Medulla oblongata (tissue), 1 donor: Measurements from ENCODE around the gene KIAA0319L.

Source experiments
- DNase-seq: peaks from one replicate; pipeline ENCODE4 v3.0.0-alpha.2; 2015; ENCODE audit errors: extremely low spot score

Gene KIAA0319L

DNA sequence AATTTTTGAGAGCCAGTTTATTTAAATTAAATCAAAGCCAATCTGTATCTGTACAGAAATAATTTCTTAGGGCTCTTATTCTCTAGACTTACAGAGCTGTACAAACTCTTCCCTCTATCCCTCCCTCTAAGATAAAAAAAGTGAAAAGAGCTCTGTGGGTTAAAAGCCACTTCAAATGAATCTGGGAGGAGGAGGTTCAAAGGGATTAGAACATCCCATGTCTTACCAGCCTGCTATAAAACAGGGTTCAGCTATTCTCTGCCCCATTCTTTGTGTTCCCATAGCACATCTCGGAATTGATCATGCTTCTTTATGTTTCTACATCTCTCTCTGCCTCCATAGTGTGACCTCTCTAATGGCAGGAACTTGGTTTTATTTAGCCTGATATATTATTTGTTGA is 19.4 kb downstream of the KIAA0319L start:
- DNase-seq = no peak

DNA sequence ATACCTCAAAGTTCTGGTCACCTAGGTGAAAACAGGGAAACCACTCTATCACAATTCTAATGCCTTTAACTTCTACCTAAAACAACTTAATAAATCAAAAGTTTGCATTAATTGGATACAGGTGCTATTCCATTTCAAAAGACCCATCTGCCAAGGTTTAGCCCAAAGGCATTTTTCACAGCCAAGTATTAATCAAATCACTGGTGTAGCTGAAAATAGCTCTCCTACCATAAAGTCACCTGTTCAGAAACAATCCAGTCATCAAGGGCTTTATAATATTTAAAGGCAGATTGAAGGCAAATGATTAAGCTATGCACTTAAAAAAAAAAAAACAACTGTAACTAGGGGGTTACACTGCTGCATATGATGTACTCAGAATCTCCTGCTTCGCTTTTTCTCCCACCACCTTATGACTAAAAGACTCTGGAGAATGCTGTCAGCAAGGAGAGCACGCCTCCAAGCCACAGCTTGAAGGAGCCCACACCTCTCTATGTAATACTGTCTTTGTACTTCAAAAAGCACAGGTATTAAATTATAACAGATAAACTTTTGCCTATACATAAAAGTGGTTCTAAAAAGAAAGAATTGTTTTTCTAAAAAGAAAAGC is 20.5 kb downstream of the KIAA0319L start:
- DNase-seq = no peak

DNA sequence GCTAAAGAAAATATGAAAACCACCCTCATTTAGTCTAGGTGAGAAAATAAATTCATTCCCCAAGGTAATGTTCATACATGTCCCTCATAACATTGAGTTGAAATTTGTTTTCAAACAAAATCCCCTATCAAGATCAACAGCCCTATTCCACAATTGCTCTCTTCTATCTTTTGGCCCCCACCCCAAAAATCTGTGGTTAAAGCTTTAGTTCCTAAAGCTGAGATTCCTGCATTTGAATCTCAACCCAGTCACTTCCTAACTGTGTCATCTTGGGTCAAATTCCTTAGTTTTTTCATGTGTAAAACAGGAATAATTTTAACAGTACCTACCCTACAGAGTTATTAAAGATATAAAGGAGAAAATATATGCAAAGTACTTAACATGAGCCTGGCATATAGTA is 22.0 kb downstream of the KIAA0319L start:
- no peak for DNase-seq

DNA sequence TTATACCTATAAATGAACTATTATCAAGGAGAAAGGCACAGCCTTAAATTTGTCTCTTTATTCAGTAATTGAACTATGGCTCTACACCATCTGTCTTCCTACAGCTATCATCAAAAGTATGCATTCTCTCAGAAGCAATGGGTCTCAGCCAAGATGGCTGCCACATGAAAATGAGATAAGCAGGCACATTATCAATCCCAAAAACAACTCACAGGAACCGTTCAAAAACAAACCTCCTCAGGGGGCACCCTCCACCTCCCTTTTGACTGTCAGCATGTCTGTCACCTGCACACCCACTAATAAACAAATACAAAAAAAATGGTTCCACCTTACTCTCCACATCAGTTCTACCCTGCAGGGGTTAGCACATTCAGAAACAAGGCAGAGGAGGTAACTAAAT is 23.6 kb downstream of the KIAA0319L start:
- DNase-seq = no peak

DNA sequence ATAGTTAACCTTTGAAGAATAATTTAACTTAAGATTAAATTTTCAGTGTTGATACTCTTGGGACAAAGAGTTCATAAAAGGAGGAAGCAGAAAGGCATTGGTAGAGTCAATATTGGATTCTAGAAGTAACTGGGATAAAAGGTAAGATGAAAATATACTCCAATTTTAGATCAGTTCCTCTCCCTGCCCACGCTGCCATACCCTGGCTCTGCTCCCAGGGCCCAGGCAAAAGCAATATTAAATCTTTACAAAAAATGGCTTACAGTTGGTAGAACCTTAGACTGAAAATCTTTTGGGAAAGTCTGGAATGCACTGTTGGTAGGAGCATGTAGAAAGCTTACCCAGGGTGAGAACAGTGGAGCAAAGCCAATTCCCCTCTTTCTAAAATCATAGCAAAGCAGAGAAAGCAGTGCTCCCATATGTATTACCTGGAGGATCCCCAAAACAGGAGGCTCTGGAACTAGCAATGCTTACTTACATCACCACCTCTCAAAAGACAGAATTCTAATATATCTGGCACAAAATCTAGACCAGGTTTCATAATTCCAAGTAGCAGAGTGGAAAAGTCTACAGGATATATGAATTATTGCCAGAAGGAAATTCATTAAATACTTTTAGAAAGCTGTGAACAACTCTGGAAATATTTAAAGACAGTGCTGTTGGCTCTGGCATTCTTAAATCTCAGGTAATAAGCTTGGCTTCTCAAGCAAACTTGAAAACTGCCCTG is 24.5 kb downstream of the KIAA0319L start:
- no peak for DNase-seq

DNA sequence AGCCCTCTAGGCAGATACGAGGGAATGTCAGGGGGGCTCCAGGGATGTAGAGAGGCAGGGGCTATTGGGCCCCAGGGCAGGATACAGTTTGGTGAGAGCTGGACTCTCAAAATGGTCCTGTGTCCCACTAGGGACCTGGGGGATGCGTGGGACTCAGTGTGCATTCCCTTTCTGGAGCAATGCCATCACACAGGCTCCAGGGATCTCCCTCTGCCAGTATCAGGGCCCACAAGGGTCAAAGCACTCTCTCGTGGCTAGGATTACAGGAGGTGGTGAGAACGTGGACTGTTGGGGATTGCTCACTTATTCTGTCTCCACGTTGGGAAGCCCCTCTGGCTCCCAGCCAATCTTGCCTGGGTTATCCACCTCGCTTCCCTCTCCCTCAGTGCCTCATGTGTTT is 25.8 kb downstream of the KIAA0319L start:
- no peak for DNase-seq

DNA sequence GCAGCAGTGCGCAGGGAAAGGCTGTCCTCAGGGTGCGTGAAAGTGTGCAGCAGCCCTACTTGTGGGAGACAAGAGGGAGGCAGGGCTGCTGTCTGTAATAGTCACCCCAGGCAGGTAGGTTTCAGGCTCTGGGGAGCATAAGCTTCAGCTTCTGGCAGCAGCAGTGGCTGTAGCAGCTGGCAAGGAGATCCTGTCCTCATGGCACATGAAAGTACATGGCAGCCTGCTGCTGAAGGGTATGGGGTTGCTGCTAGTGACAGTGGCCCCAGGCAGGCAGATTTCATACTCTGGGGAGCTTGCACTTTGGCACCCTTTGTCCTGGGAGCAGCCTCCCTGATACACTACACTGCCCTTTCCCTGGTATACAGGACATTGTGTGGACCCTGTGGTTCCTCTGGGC is 26.3 kb downstream of the KIAA0319L start:
- no peak for DNase-seq

DNA sequence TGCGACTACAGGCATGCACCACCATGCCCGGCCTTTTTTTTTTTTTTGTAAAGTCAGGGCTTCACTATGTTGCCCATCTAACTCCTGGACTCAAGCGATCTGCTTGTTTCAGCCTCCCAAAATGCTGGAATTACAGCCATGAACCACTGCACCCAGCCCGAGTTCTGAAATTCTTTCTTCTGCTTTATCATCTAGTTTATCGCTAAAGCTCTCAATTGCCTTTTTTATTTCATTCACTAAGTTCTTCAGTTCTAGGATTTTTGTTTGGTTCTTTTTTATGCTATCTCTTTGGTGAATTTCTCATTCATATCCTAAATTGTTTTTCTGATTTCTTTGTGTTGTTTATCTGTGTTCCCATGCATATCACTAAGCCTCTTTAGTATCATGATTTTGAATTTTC is 27.0 kb downstream of the KIAA0319L start:
- DNase-seq = no peak

DNA sequence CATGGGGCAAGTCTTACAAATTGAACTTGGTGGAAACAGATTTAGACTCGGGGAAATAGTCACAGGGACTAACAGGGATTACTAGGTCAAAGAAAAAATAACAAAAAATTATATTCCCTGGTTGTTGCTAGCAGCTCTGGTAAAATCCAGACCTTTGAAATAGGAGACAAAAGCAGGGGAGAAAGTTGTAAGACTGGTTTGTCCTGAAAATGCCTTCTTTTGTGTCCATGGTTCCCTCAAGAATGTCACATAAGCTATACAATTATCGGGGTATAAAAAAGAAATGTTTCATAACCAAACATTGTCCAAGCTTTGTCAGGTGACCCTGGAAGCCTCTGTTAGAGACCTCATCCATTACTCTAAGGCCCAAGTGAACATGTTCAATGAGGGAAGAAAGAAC is 33.1 kb downstream of the KIAA0319L start:
- DNase-seq = no peak

DNA sequence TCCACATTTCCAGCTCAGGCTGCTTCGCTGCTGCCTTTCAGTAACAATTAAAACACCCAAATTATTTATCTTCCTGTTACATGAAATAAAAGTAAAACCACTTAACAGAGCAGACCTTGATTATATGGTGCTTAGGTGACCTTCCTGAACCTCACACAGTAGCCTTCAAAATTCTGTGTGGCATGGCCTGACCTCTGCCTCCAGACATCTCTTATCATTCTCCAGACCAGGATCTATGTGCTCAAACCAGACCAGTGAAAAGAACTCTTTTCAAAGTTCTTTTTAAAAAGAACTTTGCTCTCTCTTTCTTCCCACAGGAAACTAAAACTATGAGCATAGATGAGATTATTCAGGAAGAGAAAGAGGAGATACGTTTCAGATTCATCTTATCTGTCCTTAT is 37.8 kb downstream of the KIAA0319L start:
- no peak for DNase-seq

DNA sequence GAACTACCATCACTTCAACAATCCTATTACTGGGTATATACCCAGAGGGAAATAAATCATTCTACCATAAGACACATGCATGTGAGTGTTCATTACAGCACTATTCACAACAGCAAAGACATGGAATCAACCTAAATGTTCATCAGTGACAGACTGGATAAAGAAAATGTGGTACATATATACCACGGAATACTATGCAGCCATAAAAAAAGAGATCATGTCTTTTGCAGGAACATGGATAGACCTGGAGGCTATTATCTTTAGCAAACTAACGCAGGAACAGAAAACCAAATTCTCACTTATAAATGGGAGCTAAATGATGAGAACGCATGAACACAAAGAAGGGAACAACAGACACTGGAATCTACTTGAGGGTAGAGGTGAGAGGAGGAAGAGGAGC is 39.0 kb downstream of the KIAA0319L start:
- DNase-seq = no peak

DNA sequence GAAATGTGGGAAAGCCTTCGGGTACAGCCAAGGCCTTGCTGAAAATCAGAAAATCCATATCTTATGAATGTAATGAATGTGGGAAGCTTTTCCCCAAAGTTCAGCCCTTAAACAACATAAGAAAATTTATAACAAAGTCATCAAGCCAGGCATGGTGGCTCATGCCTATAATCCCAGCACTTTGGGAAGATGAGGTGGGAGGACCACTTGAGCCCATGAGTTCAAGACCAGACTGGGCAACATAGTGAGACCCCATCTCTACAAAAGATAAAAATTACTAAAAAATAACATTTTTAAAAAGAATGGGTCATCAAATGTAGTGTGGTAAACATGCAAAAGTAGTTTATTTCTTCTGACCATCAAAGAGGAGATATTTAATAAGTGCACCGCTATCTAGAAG is 45.9 kb downstream of the KIAA0319L start:
- no peak for DNase-seq

DNA sequence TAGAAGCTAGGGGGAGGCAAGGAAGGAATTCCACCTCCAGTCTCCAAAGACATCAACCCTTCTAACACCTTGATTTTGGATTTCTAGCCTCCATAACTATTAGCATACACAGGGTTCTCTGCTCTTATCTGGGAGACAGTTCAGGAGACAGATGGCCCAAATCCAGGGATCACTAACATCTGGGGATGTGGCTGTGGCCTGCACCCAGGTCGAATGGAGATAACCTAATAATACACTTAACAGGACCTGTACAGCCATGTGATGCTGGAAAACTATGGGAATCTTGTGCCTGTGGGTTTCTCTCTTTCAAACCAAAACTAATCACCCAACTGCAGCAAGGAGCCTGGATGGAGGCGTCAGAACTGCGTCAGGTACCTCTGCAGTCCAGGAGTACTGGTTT is 47.6 kb downstream of the KIAA0319L start:
- no peak for DNase-seq

DNA sequence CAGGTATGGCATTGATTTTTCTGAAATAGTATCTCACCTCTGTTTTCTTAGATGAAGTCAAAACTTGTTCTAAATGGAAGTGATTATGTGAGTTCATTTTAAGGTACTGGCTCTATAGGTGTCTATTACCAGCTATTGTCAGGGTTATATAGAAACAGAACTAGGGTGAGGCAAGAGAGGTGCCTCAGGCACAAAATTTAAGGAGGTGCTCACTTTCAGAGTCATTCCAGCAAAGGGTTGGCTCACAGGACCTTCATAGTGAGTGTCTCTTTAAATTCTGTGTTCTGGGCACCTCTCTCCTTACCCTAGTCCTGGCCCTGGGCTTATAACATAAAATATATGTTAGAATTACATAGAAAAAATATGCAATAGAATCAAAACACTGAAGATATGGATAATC is 49.3 kb downstream of the KIAA0319L start:
- no peak for DNase-seq

DNA sequence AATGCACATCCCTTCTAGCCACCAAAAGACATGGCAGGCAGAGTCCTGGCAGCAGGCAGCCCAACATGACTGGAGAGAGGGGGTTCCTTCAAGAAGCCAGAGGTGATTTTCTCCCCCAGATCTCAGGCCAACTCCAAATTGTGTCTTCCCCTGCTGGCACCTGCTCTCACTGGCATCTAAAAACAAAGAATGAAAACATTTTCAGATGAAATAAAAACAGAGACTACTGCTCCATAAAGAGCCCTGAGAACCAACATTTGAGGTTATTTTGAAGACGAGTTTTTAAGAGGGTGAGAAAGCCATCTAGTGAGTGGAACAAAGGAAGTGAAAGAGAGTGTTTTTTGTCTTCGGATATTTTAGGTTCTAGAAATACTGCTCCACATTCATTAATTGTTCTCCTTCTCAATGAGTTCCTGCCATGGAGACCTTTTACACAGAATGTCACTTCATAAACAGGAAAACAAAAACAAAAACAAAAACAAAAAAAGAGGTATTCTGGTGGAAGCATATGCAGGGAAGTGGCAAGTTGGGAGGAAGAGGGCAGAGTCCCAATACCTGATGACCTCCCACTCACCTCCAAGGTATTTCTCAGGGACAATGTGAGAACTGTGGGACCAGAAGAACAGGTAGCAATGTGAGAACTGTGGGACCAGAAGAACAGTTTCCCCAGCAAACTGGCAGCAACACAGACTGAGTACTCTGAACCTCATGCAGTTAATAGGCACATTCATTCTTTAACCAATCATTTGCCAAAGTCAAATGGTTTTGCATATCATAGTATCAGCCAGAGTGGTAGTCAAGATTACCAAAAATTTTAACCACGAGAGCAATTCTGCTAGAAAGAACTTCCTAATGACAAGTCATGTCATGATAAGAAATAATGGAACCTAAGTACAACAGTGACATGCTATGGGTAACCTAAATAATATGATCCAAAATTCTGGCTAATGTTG is 50.0 kb downstream of the KIAA0319L start:
- DNase-seq = no peak

DNA sequence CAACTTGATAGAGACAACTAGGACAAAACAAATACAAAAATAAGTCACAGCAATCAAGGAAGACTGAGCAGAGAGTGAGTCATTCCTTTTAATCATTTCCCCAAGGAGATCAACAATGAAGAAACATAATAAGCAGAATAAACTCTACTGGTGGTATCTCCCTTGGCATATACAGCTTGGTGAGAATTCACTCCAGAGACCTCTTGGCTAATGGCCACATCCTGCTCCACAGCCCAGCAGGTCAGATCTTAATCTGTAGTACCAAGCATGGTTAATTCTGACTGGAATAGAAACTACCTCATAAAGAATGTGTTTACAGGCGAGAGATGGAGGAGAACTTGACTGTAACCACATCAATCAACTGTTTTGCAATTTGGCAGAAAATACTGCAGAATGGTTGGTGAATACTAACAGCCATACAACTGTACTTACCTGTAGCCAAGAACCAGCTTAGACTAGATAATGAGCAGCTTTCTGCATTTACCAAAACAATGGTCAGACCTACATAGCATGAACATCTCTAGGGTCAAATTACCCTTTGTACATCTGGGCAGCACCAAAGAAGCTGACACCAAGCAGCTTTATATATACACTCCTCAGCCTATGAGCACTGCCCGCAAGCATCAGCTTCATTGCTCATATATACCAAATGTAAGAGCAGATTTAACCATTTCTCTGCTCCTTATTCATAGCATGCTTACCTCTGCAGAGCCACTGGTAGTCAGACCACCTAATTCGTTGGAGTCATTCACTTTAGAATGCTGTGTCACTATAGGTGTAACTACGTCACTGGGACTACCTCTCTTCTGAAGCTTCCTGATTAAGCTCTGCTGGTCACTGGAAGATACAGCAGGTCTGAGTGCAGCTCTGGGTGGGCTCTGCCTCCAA is 51.0 kb downstream of the KIAA0319L start:
- no peak for DNase-seq

DNA sequence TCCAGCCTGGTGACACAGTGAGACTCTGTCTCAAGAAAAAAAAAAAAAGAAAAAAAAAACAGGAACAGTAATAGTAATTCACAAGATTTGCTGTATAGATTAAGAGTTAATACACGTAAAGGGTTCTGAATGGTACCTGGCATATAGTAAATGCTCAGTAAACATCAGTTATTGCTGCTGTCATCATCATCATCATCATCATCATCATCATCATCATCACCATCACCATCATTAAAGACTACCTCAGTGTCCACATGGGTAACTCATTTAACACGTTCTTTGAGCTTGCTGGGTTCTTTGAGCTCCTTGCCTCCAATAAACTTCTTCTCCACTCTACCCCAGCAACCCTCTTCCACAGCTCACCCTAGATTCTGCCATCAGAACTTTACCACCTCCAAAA is 55.0 kb downstream of the KIAA0319L start:
- DNase-seq = no peak

DNA sequence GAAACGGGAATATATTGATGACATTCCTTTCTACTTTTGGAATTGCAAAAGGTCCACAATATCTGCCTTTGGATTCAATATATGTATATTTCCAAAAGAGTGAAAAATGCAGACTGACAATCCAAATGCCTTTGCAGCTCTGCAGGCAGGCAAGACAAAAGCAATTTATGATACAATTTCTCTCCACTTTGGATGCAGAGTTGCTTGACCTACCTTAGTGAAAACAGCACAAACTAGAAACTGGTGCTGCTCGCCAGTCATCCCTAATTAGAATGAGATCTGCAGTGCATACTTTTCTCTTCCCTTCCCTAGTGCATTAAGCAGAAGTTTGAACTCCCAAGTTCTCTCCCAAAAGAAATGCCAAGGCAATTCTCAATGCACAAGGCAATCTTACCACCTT is 56.8 kb downstream of the KIAA0319L start:
- DNase-seq = no peak

DNA sequence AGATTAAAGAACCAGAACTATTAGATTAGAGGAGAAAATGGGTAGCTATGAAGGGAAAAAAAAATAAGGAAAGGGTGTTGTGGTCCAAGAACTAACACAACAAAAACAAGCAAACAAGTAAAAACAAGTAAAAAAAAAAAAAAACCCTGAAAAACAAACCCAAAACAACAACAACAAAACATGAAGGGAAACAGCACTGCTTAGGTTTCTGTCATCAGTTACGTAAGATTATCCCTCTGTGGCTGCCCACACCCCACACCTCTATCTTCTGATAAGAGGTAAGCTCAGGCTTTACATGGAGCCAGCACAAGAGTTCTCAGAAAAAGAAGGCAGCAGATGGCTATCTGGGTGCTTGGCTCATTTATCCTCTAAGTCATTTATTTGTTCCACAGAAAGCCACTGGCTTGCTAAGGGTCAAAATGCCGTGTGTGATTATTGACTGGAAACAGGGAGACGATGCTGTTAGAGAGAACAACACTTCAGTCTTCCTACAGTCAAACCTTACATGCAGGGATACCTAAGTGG is 57.5 kb downstream of the KIAA0319L start:
- no peak for DNase-seq

DNA sequence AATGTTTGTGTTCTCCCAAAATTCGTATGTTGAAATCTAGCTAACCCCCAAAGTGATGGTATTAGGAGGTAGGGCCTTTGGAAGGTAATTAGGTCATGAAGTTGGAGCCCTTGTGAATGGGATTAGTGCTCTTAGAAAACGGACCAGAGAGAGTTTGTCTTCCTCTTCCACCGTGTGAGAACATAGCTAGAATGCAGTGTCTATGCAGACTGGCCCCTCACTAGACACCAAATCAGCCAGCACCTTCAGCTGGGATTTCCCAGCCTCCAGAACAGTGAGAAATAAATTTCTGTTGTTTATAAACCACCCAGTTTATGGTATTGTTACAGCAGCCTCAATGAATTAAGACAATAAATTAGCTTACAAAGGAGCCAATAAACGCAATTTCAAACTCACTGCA is 58.0 kb downstream of the KIAA0319L start:
- DNase-seq = no peak

DNA sequence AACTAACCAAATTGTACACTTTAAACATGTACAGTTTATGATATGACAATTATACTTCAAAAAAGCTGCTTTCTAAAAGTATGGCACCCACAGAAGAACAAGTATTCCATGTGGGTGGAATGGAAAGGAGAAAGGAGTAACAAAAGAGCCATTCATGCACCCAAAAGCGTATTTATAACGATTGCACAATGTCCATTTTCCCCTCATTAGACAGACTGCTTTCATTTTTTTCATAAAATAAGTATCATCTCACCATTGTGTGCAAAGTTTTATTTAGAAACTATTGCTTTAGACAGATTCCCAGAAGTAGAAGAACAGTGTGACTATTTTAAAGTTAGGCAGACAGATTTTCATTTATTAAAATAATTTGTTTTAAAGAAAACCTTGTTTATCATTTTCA is 59.6 kb downstream of the KIAA0319L start:
- no peak for DNase-seq
